H9 (cell line): ENCODE measurements around the gene IGF1R. TPM values are rescaled to one million over a fixed set of nuclear protein-coding genes. Genes with fewer than 3 reads are reported as not detected.

Experiments
- DNase-seq: peaks from one replicate; pipeline ENCODE4 v3.0.0-alpha.2; 2017
- H2AFZ ChIP-seq: one replicate; pipeline ENCODE4 v1.6.1; 2013; ENCODE audit warnings: mild to moderate bottlenecking, low read length, control low read depth, moderate library complexity
- H2AK5ac ChIP-seq: 2 replicates; pipeline ENCODE4 v1.6.1; 2013; ENCODE audit warnings: low read length, control low read depth, mixed read lengths; ENCODE audit not compliant: insufficient read length
- H2BK120ac ChIP-seq: one replicate; pipeline ENCODE4 v1.6.1; 2013; ENCODE audit warnings: low read depth, mild to moderate bottlenecking, low read length, control low read depth, inconsistent platforms; ENCODE audit not compliant: poor library complexity, severe bottlenecking
- H2BK12ac ChIP-seq: 2 replicates; pipeline ENCODE4 v1.6.1; 2013; ENCODE audit warnings: low read length, control low read depth, mixed read lengths, low read depth; ENCODE audit not compliant: insufficient read length
- H2BK15ac ChIP-seq: 2 replicates; pipeline ENCODE4 v1.6.1; 2013; ENCODE audit warnings: low read depth, low read length, control low read depth
- H2BK20ac ChIP-seq: one replicate; pipeline ENCODE4 v1.6.1; 2013; ENCODE audit warnings: low read depth, mild to moderate bottlenecking, low read length, control low read depth, inconsistent platforms; ENCODE audit not compliant: poor library complexity, severe bottlenecking
- H2BK5ac ChIP-seq: 2 replicates; pipeline ENCODE4 v1.6.1; 2013; ENCODE audit warnings: low read length, control low read depth, mixed read lengths; ENCODE audit not compliant: insufficient read length
- H3K14ac ChIP-seq: 2 replicates; pipeline ENCODE4 v1.6.1; 2013; ENCODE audit warnings: low read length, control low read depth; ENCODE audit not compliant: insufficient read depth
- H3K18ac ChIP-seq: 2 replicates; pipeline ENCODE4 v1.6.1; 2013; ENCODE audit warnings: low read depth, mild to moderate bottlenecking, mixed read lengths, low read length, control low read depth; ENCODE audit not compliant: insufficient read length
- H3K23ac ChIP-seq: 2 replicates; pipeline ENCODE4 v1.6.1; 2013; ENCODE audit warnings: low read length, control low read depth, mixed read lengths, low read depth; ENCODE audit not compliant: insufficient read length
- H3K23me2 ChIP-seq: 2 replicates; pipeline ENCODE4 v1.6.1; 2013; ENCODE audit warnings: low read depth, mild to moderate bottlenecking, mixed read lengths, low read length, control low read depth; ENCODE audit not compliant: insufficient read length, poor library complexity, severe bottlenecking
- H3K27ac ChIP-seq: 2 replicates; pipeline ENCODE4 v1.5.1; 2013; ENCODE audit warnings: low read length, control low read depth, mixed read lengths, low read depth; ENCODE audit not compliant: insufficient read length
- H3K27me3 ChIP-seq: 2 replicates; pipeline ENCODE4 v1.6.1; 2013; ENCODE audit warnings: low read length, control low read depth, inconsistent platforms; ENCODE audit not compliant: insufficient read depth
- H3K4ac ChIP-seq: 2 replicates; pipeline ENCODE4 v1.6.1; 2013; ENCODE audit warnings: low read depth, mild to moderate bottlenecking, control low read depth, inconsistent platforms, low read length, moderate library complexity
- H3K4me1 ChIP-seq: 2 replicates; pipeline ENCODE4 v1.6.1; 2013; ENCODE audit warnings: low read length, control low read depth, inconsistent platforms; ENCODE audit not compliant: insufficient read depth
- H3K4me2 ChIP-seq: 2 replicates; pipeline ENCODE4 v1.6.1; 2013; ENCODE audit warnings: low read length, control low read depth, mixed read lengths; ENCODE audit not compliant: insufficient read length, insufficient read depth
- H3K56ac ChIP-seq: 2 replicates; pipeline ENCODE4 v1.6.1; 2013; ENCODE audit warnings: low read depth, mild to moderate bottlenecking, mixed read lengths, low read length, control low read depth; ENCODE audit not compliant: insufficient read length
- H3K79me1 ChIP-seq: 2 replicates; pipeline ENCODE4 v1.6.1; 2013; ENCODE audit warnings: low read depth, mild to moderate bottlenecking, moderate library complexity, low read length, control low read depth, inconsistent platforms; ENCODE audit not compliant: insufficient read depth, poor library complexity, severe bottlenecking
- H3K79me2 ChIP-seq: 2 replicates; pipeline ENCODE4 v1.6.1; 2013; ENCODE audit warnings: low read length, control low read depth, inconsistent platforms; ENCODE audit not compliant: insufficient read depth
- H3K9ac ChIP-seq: 2 replicates; pipeline ENCODE4 v1.6.1; 2013; ENCODE audit warnings: low read length, control low read depth, mixed read lengths; ENCODE audit not compliant: insufficient read length; ENCODE audit errors: extremely low read depth
- H3K9me3 ChIP-seq: one replicate; pipeline ENCODE4 v1.6.1; 2013; ENCODE audit warnings: low read depth, low read length, inconsistent platforms; ENCODE audit not compliant: control insufficient read depth
- H3T11ph ChIP-seq: one replicate; pipeline ENCODE4 v1.6.1; 2013; ENCODE audit warnings: mild to moderate bottlenecking, low read length, control low read depth, inconsistent platforms
- H4K20me1 ChIP-seq: one replicate; pipeline ENCODE4 v1.6.1; 2013; ENCODE audit not compliant: control insufficient read depth, insufficient read length, insufficient read depth
- H4K5ac ChIP-seq: 2 replicates; pipeline ENCODE4 v1.6.1; 2013; ENCODE audit warnings: low read depth, mild to moderate bottlenecking, mixed read lengths, low read length, control low read depth; ENCODE audit not compliant: insufficient read length
- H4K8ac ChIP-seq: replicated peaks from 2 replicates; pipeline ENCODE4 v1.6.1; 2013; ENCODE audit warnings: low read length, control low read depth, mixed read lengths, low read depth; ENCODE audit not compliant: insufficient read length
- H4K91ac ChIP-seq: 2 replicates; pipeline ENCODE4 v1.6.1; 2013; ENCODE audit warnings: low read depth, mild to moderate bottlenecking, moderate library complexity, mixed read lengths, low read length, control low read depth; ENCODE audit not compliant: insufficient read length
- H3K27ac Mint-ChIP-seq, 3 experiments: 2 replicates in 2 of 3; 3 replicates in 1 of 3; pipeline ENCODE4 v1.8.0; 2020 to 2021; ENCODE audit warnings: mixed read lengths in 3 of 3, mild to moderate bottlenecking in 1 of 3, moderate library complexity in 1 of 3
- H3K27me3 Mint-ChIP-seq: 2 replicates; pipeline ENCODE4 v1.8.0; 2021; ENCODE audit warnings: low read depth, mild to moderate bottlenecking, moderate library complexity, mixed read lengths
- H3K36me3 Mint-ChIP-seq, 3 experiments: 2 replicates in 2 of 3; 3 replicates in 1 of 3; pipeline ENCODE4 v1.8.0; 2020 to 2021; ENCODE audit warnings: low read depth in 3 of 3, mixed read lengths in 3 of 3; ENCODE audit not compliant: insufficient read depth in 1 of 3
- H3K4me1 Mint-ChIP-seq, 2 experiments: 2 replicates each; pipeline ENCODE4 v1.8.0; 2020; ENCODE audit warnings: mixed read lengths in 2 of 2
- H3K4me3 Mint-ChIP-seq, 2 experiments: 2 replicates in 1 of 2; 3 replicates in 1 of 2; pipeline ENCODE4 v1.8.0; 2020 to 2021; ENCODE audit warnings: mild to moderate bottlenecking in 2 of 2, mixed read lengths in 2 of 2, moderate library complexity in 1 of 2
- H3K9me3 Mint-ChIP-seq, 2 experiments: 2 replicates in 1 of 2; 3 replicates in 1 of 2; pipeline ENCODE4 v1.8.0; 2020; ENCODE audit warnings: mild to moderate bottlenecking in 2 of 2, mixed read lengths in 2 of 2, moderate library complexity in 1 of 2
- CTCF ChIP-seq: fragments of 200-600 bp; sonication (generic); conservative IDR thresholded peaks from 3 replicates; pipeline ENCODE4 v1.8.0; 2021; ENCODE audit warnings: antibody characterized with exemption, mild to moderate bottlenecking
- WGBS: extraction: QIAGEN DNeasy Blood & Tissue Kit; methylation state at CpG from one replicate; pipeline ENCODE4 v1.1.7; 2013; ENCODE audit warnings: missing lambda C conversion rate, low lambda C conversion rate, mixed read lengths; ENCODE audit not compliant: insufficient read length; ENCODE audit errors: extremely low coverage; 5-methylcytosine and 5-hydroxymethylcytosine counted together
- total RNA-seq: library from RNA; stranded (reverse); gene quantifications from 2 replicates; pipeline ENCODE4 v1.2.1, GENCODE V29; 2021

Gene IGF1R
- total RNA-seq, 1 experiment from 2014 or later, result 70.0 TPM

GRCh38 chr15:98923579-98923978 is 275.2 kb downstream of the IGF1R start:
- WGBS, result no CpG with 5 or more reads among the region's 10 CpGs
- Histone ChIP-seq H2AK5ac (no peak overlapping the region), H4K8ac (no peak overlapping the region), H3K23ac (no peak overlapping the region), H4K5ac (no peak overlapping the region), H3K4me2 (no peak overlapping the region), H3K79me1 (no peaks in the 10 kb centered on the region), H3K4me1 (no peaks in the 10 kb centered on the region), H2AFZ (no peak overlapping the region), H3K14ac (no peak overlapping the region), H3K18ac (no peak overlapping the region), H4K20me1 (no peaks in the 10 kb centered on the region), H3K27ac (no peak overlapping the region), H2BK20ac (no peak overlapping the region), H3K79me2 (no peaks in the 10 kb centered on the region), H3T11ph (no peak overlapping the region), H3K9ac (no peak overlapping the region), H3K27me3 (no peaks in the 10 kb centered on the region), H2BK15ac (no peak overlapping the region), H2BK5ac (no peak overlapping the region), H3K56ac (no peak overlapping the region), H2BK120ac (no peak overlapping the region), H2BK12ac (no peak overlapping the region), H3K9me3 (no peaks in the 10 kb centered on the region), H4K91ac (no peak overlapping the region), H3K23me2 (no peaks in the 10 kb centered on the region), H3K4ac (no peak overlapping the region)
- DNase-seq, result no peak
- Mint-ChIP-seq H3K27me3 (no peaks in the 10 kb centered on the region), H3K4me3 (no peak overlapping the region), H3K36me3 (peaks cover 26 to 76% (median 63%) of the 10 kb centered on the region in 3 experiments; a peak in 6 of 7 replicates), H3K4me1 (peaks cover 3 to 4% of the 10 kb centered on the region in 2 experiments; a peak in 2 of 4 replicates), H3K27ac (no peak overlapping the region), H3K9me3 (no peaks in the 10 kb centered on the region)
- TF ChIP-seq CTCF, result no peak
